NOMO-1 treated with dmso at 0.1 percent for 144 hours (cell line): Measurements from ENCODE around the gene PTPRN2.
"Not testable (repeated sequence)": the region's sequence is repeated elsewhere in the genome, so short reads cannot be mapped to it uniquely, and the experiment has no call there.

Experiments
- DNase-seq: peaks from one replicate; lab custom pipeline; 2025; ENCODE audit not compliant: unreplicated experiment; lab: John Stamatoyannopoulos, UW

Gene PTPRN2

DNA sequence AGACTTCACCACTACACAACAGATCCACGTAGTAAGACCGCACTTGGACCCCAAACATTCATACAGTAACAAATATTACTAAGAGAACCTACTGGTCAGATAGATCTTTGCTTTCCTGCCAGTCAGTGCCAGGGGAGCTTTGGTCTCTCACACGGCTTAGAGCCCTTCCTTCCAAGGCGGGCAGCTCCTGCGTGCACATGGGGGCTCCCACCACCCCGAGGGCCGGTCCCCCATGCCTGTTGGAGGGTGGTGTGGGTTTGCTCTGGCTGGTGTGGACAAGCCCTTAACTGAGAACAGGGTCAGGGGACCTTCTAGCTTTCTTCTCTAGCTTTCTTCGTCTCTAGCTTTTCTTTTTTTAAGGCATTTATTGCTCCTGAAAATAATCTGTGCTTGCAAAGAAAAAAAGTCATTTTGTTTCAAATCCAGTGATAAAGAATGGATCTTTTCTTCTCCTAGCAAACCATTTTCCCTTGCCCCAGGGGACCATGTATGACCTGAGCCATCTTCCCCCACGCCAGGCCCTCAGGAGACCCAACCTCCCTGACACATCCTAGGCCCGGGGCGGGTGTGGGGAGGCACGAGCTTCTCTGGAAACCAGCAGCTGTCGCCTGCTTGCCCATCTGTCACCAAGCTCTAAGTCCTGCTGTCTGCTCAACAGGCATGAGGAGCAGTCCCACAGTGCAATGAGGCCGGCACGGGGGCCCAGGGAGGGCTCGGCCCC lies 591.1 kb downstream of the PTPRN2 start:
- no peak for DNase-seq

DNA sequence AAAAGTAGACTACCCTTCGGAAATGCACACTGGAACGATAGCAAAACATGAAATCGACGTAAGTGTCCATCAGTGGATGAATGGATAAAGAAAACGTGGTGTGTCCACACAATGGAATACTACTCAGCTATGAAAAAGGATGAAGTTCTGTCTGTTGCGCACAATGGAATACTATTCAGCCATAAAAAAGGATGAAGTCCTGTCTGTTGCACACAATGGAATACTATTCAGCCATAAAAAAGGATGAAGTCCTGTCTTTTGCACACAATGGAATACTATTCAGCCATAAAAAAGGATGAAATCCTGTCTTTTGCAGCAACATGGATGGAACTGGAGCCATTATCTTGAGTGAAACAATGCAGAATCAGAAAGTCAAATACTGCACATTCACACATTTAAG lies 591.8 kb downstream of the PTPRN2 start:
- DNase-seq, result no peak

DNA sequence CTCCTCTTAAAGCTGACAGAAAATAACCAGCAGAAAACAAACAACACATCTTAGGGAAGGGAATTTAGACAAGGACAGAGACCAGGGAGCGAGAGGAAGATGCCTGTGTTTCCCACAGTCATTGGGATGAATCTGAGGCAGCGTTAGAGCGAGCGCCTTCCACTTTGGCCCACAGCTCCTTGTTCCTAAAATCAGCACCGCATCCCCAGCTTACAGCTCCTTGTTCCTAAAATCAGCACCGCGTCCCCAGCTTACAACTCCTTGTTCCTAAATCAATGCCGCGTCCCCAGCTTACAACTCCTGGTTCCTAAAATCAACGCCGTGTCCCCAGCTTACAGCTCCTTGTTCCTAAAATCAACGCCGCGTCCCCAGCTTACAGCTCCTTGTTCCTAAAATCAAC lies 593.3 kb downstream of the PTPRN2 start:
- DNase-seq, result no peak

DNA sequence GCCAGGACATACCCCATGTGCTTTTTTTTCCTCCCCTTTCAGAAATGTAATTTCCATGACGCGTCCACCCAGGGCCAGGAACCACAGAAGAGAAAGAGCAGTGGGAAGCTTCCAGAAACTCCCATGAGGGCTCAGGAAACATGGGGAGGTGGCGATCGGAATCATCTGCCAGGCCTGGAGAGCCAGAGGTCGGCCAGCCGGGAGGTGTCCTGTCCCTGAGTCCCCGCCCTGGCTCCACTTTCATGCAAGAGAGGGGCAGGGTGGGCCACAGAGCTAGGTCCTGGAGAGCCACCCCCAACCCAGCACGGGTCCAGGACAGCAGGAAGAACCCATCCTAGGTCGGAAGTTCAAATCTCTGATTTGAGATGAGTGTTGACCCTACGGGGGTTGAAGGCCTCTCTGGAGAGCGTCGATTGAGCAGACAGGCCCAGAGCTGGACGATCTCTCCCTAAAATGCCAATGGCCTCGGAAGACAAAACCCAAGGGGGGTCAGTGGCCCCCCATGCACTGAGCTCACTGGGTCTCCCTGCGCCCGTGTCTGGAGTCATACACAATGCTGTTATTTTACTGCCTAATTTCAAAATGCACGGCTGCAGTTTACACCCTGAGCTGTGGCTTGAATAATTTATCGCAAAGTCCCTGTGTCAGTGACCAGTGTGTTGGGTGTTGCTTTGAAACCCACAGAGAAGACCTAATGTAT lies 594.1 kb downstream of the PTPRN2 start:
- no peak for DNase-seq

DNA sequence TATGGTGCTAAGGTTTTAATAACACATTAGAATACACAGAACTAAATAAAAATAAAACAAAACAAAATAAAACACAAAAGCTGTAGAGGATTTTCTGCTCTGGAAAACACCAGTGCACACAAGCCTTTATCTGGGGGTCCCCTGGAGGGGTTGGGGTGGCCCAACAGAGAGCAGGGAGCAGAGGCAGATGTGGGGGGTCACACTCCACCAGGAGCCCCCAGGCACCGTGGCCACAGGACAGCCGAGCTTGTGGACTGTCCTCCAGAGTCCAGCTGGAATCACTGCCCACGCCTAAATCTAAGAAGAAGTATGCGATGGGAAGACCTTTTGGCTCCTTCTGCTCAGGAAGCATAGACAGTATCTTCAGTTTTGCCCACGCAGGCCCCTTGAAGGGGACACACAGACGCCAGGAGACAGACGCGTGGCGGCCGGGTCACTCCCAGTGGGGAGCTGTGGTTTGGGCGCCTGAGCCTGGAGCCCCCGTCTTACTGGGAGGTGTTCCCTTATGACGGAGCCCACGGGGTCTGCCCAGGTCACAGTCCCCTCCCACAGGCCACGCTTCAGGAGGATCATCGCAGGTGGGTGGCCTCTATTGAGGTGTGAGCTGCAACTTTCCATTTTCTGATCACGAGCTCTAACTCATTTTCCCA lies 595.0 kb downstream of the PTPRN2 start:
- no peak for DNase-seq

DNA sequence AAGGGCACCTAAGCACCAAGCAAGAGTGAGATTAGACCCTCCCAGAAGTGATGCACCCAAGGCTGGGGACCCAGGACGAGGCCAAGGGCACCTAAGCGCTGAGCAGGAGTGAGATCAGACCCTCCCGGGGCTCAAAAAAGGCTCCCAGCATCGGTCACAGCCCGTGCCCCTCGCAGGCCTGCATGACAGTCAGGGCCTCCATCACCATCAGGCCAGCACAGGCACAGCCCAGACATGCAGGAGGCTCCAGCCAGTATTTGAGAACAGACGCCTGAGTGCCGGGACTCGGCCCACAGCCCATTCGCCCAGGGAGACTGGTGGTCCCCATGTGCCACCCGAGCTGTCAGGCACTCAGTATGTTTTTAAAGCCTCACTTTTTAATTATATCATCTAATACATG lies 595.9 kb downstream of the PTPRN2 start:
- no peak for DNase-seq

DNA sequence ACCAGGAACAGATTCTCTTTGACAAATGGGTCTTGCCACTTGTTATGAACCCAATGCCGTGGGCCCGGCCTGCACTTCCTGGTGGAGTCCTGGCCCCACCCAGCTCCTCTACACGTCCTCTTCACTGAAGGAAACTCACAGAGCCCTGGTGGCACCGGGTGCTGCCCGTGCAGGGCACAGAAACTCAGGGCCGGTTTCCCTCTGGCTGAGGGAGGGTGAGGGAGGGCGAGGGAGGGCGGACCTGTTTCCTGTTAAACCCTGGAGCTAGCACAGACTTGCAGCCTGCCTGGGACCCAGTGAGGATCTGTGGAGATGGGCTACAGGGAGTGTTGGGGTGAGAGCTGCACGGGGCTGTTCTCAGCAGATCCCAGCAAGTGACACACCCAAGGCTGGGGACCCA lies 596.3 kb downstream of the PTPRN2 start:
- DNase-seq, result no peak

DNA sequence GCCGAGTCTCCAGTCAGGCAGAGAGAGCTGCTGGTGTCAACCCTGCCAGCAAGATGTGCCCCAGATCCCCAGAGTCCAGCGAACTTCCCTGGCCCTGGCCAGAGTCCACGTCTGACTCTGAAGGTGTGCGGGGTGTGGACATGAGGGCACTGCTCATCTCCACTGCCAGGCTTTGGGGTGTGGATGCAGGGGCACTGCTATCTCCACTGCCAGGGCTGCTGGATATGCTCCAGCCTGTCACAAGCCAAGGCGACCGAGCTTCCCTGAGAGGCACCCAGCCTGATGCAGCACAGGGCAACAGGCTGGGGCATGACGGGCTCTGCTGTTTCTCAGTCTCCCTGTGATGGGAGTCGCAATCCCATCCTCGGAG lies 596.8 kb downstream of the PTPRN2 start:
- DNase-seq, result no peak

DNA sequence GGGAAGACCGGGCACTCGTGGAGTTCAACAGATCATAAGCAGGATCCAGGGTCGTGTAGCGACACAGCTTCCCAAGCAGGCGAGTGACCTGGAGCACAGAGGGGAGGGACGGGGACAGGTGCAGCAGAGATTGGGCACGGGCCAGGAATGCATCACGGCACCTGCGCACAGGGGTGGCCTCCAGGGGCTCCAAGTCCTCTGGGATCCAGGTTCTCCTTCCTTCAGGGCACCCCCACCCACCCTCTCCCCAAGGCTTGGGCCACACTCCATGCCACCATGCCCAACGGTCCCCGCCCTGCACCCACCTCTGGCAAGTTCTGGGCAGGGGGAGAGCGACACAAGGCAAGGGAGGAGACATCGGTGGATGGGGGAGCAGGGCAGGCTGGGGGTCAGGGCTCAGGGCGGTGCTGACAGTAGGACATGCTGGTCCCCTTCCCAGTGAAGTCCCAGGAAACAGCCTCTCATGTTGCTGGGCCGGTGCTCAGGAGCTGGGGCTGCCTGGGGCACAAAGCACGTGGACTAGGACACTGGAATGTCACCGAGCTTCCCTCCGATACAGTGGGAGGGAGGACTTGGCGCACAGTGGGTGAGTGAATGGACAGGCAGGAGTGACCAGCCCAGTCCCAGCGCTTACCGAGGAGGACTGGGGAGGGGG lies 597.3 kb downstream of the PTPRN2 start:
- DNase-seq, result no peak

DNA sequence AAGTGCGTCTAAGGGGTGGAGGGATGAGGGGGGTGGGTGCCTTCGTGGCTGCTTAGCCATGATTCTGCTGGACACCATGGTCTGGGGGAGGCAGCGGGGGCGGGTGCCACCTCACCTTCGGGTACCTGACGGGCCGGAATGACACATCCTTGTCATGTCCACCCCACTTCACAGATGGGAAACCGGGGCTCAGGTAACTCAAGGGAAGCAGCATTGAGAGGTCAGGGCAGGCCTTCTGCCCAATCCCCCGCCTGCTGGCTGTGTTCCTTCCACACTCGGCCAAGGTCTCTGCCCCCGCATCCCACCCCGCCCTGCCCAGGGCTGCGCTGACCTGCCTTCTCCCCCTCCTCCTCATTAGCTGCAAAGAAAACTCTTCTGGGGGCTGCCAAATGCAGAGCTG lies 598.0 kb downstream of the PTPRN2 start:
- DNase-seq, result no peak

DNA sequence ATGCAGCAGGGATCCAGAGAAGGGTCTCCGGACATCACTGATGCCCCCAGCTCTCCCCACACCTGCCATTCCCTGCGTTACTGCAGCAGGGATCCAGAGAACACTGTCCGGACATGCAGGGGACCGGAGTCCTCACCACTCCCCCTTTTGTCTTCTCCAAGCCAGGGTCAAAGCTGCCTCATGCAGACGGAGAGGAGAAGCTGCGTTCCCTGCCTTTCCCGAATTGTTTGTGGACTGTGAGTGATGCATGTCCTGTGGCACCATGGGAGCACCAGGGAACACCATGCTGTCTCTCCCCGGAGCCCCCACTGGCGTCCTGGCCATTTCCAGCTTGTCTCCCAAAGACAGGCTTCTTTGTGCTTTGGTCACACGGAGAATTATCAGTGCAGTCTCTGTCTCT lies 599.7 kb downstream of the PTPRN2 start:
- no peak for DNase-seq

DNA sequence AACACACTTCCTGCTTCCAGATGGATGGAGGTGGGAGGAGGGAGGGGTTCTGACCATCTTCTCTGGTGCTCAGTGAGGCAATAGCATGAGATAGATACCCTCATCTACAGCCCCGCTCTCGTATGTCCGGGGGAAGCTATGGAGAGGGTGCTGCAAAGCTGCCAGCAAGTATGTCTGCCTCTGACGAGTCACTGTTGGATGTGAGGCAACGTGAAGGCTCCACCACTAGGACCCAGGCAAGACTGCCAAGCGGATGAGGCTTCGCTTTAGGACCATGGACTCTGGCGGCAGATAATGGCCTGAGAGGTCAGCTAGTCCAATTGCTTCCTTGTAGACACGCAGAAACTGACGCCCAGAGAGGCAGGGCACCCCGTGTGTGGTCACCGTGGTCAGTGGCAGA lies 601.6 kb downstream of the PTPRN2 start:
- no peak for DNase-seq

DNA sequence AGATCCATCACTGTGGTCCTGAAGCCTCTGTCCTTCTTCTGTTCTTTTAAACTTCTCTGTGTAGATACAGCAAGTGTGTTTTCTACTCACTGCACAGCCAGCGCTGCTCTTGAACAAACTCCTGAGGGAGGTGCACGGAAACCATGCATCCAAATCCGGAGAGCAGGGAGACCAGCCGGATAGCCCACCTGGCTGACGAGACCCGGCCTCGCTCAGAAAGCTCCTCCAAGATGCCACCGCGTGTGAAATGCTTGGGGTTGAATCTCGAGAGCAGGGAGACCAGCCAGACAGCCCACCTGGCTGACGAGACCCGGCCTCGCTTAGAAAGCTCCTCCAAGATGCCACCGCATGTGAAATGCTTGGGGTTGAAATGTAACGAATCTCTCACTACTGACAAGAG lies 602.0 kb downstream of the PTPRN2 start:
- DNase-seq, result no peak

DNA sequence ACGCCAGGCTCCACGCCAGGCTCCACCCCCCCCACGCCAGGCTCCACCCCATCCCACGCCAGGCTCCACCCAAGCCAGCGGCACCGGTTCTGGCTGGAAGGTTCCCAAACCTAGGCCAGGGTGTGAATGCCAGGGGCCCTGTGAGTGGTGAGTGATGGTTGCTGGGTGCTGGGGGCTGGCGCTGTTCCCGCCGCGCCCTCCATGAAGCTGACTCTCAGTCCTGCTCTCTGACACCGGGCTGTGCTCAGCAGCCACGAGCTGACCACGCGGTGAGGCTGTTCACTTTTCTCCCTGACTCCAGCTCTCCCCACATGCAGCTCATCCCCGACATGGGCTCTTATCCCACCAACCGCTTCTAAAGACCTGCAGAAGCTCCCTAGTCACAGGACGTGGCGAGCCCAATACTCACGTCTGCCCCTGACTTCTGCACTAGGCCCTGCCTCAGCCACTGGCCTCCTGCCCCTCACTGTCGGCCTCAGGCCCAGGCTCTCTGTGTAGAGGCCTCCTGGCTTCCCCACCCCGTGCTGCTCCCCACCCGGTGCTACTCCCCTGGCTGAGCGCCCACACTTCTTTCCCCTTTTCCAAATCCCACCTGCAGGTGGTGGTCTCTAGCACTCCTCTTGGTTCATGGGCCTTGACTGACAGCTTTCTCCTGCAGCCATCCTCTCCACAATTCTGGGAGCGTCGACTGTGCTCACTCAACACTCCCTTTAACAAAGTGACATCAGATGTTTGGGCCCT lies 603.0 kb downstream of the PTPRN2 start:
- no peak for DNase-seq

DNA sequence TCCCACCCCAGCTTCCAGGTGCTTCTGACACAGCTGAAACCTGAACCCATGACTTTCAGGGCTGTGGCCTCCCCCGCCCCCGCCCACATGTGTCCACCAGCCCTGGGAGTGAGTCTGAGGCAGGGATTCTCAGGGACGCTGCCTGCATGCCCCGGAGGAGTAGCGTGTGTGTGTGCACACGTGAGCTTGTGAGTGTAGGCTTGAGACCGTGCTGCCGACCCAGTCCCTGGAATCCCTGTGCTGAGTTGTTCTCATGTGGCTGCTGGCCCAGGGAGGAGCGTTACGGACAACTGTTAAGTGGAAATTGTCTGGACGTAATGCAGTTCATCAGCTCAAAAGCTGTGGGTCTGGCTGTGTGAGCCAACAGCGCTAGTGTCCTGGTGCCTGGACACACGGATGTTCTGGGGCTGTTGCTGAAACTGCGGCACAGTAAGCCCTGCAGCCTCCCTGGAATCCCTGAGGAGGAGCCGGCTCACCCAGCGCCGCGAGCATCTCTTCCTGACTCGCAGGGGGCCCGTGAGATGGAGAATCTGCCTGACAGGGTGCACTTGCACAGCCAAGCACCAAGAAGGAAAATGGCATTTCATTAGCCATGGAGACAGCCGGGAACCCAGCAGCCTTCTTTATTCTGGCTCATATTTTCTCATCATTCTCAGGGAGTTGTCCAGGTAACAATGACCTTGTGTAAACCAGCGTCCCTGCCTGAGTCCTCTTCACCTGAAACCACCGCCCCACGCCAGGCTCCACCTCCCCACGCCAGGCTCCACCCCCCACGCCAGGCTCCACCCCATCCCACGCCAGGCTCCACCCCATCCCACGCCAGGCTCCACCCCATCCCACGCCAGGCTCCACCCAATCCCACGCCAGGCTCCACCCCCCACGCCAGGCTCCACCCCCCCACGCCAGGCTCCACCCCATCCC lies 603.9 kb downstream of the PTPRN2 start:
- no peak for DNase-seq

DNA sequence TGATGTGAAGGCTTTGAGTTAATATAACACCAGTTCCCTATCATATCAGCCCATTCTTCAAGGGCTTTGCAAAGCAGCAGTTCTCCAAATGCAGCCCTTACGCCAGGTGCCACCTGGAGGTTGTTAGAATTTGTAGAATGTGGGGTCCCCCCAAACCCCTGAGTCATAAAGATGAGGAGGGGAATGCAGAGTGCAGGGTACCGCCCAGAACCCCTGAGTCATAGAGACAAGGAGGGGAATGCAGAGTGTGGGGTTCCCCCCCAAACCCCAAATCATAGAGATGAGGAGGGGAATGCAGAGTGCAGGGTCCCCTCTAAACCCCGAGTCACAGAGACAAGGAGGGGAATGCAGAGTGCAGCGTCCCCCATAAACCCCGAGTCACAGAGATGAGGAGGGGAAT lies 605.8 kb downstream of the PTPRN2 start:
- DNase-seq, result no peak

DNA sequence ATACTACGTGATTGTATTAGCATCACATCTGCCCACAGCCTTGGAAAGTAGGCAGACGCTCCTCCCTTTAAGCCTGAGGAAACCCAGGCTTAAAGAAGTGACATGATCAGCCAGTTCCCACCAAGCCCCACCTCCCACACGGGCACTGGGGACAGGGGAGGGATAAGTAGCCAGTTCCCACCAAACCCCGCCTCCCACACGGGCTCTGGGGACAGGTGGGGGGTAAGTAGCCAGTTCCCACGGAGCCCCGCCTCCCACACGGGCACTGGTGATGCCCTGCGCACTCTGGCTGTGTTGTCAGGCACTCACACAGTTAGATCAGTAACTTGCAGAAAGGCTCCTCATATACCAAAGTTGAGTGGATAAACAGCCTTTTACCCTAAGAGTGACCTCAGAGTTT lies 606.8 kb downstream of the PTPRN2 start:
- no peak for DNase-seq

DNA sequence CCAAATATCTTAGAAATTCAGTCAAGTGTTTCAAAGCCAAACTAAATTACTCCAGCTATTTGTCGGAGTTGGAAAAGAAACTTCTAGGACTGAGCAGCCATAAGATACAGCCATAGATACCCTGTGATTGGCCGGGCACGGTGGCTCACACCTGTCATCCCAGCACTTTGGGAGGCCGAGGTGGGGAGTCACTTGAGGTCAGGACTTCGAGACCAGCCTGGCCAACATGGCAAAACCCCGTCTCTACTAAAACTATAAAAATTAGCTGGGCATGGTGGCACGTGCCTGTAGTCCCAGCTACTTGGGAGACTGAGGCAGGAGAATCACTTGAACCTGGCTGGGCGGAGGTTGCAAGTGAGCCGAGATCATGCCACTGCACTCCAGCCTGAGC lies 607.3 kb downstream of the PTPRN2 start:
- DNase-seq, result not testable (repeated sequence)

DNA sequence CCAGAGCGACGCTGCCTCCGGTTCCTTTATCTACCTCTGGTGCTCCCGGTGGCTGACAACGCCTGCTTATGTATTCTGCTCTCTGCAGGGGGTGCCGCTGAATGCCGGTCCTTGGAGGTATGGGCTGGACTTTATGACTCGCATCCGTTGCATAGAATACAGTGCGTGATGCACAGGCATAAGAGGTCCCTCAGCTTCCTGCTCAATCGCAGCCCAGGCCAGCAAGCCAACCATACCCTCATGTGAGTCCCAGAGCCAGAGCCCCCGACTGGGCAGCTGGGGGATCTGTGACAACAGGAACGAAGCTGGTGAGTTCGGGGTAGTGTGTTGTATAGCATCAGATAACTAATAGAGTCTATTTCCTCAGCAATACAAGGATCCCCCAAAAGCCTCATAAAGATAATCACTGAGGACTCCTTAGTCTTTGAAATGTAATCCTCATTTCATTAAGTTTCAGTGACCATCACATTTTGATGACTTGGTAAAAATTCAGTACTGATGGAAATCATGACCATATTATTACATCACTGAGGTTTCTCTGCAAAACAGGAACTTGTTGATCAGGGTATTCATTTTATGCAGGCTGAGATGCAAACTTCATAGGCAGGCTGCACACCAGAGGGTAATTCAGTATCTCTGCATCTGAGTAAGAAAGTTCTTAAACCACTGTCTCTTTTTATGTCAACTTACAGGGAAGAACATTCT lies 607.8 kb downstream of the PTPRN2 start:
- DNase-seq, result no peak

DNA sequence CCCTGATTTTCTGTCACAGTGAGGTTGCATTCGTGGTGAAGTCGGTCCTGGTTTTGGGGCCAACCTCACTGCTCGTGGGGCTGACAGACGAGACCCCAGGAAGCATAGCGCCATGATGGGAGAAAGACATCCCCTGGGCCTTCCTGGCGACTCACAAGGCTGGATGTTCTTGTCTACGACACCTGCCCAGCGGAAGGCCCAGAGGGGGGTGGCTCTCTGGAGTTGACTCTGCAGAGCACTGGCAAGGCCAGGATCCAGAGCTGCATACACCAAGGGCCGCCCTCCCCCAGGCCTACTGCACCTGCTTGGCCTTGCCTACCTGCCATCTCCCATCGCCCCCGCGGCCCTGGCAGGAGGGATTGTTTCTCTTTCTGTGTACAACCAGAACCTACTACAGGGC lies 608.9 kb downstream of the PTPRN2 start:
- no peak for DNase-seq
